ENCODE results near the gene USP43. TPM values are rescaled to one million over a fixed set of nuclear protein-coding genes. Genes with fewer than 3 reads are reported as not detected.

Gene USP43
- total RNA-seq, 1 donor from 2014 or later: 10.3 TPM

GRCh38 chr17:9707948-9708347 lies 62.6 kb downstream of the USP43 start:
- no peak for DNase-seq (ENCODE audit: low read depth)

- DNase-seq (ENCODE audit: low read depth): no peak
Observed at GRCh38 chr17:9714801-9715200, 69.5 kb downstream of the USP43 start.

GRCh38 chr17:9715503-9716016 lies 70.2 kb downstream of the USP43 start:
- DNase-seq (ENCODE audit: low read depth): no peak

- no peak for DNase-seq (ENCODE audit: low read depth)
Observed at GRCh38 chr17:9725575-9725974, 80.3 kb downstream of the USP43 start.

- no peak for DNase-seq (ENCODE audit: low read depth)
Observed at GRCh38 chr17:9726291-9726690, 81.0 kb downstream of the USP43 start.

GRCh38 chr17:9728005-9728404 lies 82.7 kb downstream of the USP43 start:
- no peak for DNase-seq (ENCODE audit: low read depth)

- no peak for DNase-seq (ENCODE audit: low read depth)
Observed at GRCh38 chr17:9728564-9728963, 83.2 kb downstream of the USP43 start.

- DNase-seq (ENCODE audit: low read depth): peak; percentile 56
Observed at GRCh38 chr17:9729034-9729650, 83.8 kb downstream of the USP43 start.

- peak; percentile 37 for DNase-seq (ENCODE audit: low read depth)
Observed at GRCh38 chr17:9729735-9730420, 84.6 kb downstream of the USP43 start.

GRCh38 chr17:9750524-9750923 lies 105.2 kb downstream of the USP43 start:
- no peak for DNase-seq (ENCODE audit: low read depth)

- peak; percentile 6 for DNase-seq (ENCODE audit: low read depth)
Observed at GRCh38 chr17:9755083-9755482, 109.8 kb downstream of the USP43 start.

- DNase-seq (ENCODE audit: low read depth): peak; percentile 41
Observed at GRCh38 chr17:9760266-9760665, 114.9 kb downstream of the USP43 start.

- DNase-seq (ENCODE audit: low read depth): no peak
Observed at GRCh38 chr17:9763643-9764042, 118.3 kb downstream of the USP43 start.

- no peak for DNase-seq (ENCODE audit: low read depth)
Observed at GRCh38 chr17:9765322-9765721, 120.0 kb downstream of the USP43 start.

GRCh38 chr17:9766970-9767369 lies 121.7 kb downstream of the USP43 start:
- DNase-seq (ENCODE audit: low read depth): no peak

GRCh38 chr17:9767432-9767991 lies 122.2 kb downstream of the USP43 start:
- DNase-seq (ENCODE audit: low read depth): no peak

GRCh38 chr17:9768381-9768934 lies 123.1 kb downstream of the USP43 start:
- peak; percentile 46 for DNase-seq (ENCODE audit: low read depth)

GRCh38 chr17:9769036-9769695 lies 123.8 kb downstream of the USP43 start:
- DNase-seq (ENCODE audit: low read depth): no peak

GRCh38 chr17:9771465-9771864 lies 126.1 kb downstream of the USP43 start:
- DNase-seq (ENCODE audit: low read depth): no peak

- no peak for DNase-seq (ENCODE audit: low read depth)
Observed at GRCh38 chr17:9772658-9773057, 127.3 kb downstream of the USP43 start.

- DNase-seq (ENCODE audit: low read depth): no peak
Observed at GRCh38 chr17:9776911-9777310, 131.6 kb downstream of the USP43 start.
